ENCODE measurements around the gene ASS1. TPM values are rescaled to one million over a fixed set of nuclear protein-coding genes. Genes with fewer than 3 reads are reported as not detected.

ASS1 gene
- total RNA-seq, 1 experiment from 2014 or later = 26.2 TPM

- Histone ChIP-seq H3K27me3 (ENCODE audit: control insufficient read depth, insufficient read depth, low read length) (no peaks in the 10 kb centered on the region), H3K4me3 (ENCODE audit: low read depth in 2 of 2, low read length in 2 of 2) (no peak overlapping the region), H3K27ac (ENCODE audit: low read length) (no peak overlapping the region), H3K4me1 (ENCODE audit: control insufficient read depth, insufficient read depth, low read length) (no peaks in the 10 kb centered on the region), H3K36me3 (ENCODE audit: control insufficient read depth, insufficient read depth, low read length) (no peaks in the 10 kb centered on the region), H3K9me3 (ENCODE audit: control insufficient read depth, insufficient read depth, low read depth, low read length) (no peaks in the 10 kb centered on the region)
- intact Hi-C loops (cut with micrococcal nuclease; ENCODE audit: unreplicated experiment) (no loop called here), in situ Hi-C loops (cut with HindIII; ENCODE audit: low pct_unique_long_range_greater_than_20kb, low sequenced_read_pairs) (no loop called here)
- BruUV-seq (replicated peaks) = no TSS peak
- no peak for ATAC-seq
- CTCF ChIA-PET = no interaction called here
- POLR2A ChIA-PET = no interaction called here
- TF ChIP-seq SIN3A (IDR thresholded peaks at IDR 0.05; ENCODE audit: borderline replicate concordance, insufficient read depth, low read depth, low read length) (no peak), REST (IDR thresholded peaks at IDR 0.05; ENCODE audit: insufficient read depth in 1 of 2, low read depth in 2 of 2, low read length in 1 of 2) (no peak), POLR2AphosphoS5 (IDR thresholded peaks at IDR 0.05; ENCODE audit: low read depth, low read length) (no peak), TCF7L2 (IDR thresholded peaks at IDR 0.05; ENCODE audit: low read depth, low read length) (no peak)
- TF ChIP-seq, protein P1, sequence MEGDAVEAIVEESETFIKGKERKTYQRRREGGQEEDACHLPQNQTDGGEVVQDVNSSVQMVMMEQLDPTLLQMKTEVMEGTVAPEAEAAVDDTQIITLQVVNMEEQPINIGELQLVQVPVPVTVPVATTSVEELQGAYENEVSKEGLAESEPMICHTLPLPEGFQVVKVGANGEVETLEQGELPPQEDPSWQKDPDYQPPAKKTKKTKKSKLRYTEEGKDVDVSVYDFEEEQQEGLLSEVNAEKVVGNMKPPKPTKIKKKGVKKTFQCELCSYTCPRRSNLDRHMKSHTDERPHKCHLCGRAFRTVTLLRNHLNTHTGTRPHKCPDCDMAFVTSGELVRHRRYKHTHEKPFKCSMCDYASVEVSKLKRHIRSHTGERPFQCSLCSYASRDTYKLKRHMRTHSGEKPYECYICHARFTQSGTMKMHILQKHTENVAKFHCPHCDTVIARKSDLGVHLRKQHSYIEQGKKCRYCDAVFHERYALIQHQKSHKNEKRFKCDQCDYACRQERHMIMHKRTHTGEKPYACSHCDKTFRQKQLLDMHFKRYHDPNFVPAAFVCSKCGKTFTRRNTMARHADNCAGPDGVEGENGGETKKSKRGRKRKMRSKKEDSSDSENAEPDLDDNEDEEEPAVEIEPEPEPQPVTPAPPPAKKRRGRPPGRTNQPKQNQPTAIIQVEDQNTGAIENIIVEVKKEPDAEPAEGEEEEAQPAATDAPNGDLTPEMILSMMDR (IDR thresholded peaks at IDR 0.05) = no peak
- no peak for DNase-seq (ENCODE audit: low read depth, low spot score)
Measured at GRCh38 chr9:130428086-130428665, 16.6 kb upstream of the ASS1 start.

GRCh38 chr9:130429381-130429780, 15.4 kb upstream of the ASS1 start:
- Histone ChIP-seq H3K27me3 (ENCODE audit: control insufficient read depth, insufficient read depth, low read length) (no peaks in the 10 kb centered on the region), H3K4me1 (ENCODE audit: control insufficient read depth, insufficient read depth, low read length) (no peaks in the 10 kb centered on the region), H3K36me3 (ENCODE audit: control insufficient read depth, insufficient read depth, low read length) (no peaks in the 10 kb centered on the region), H3K9me3 (ENCODE audit: control insufficient read depth, insufficient read depth, low read depth, low read length) (no peaks in the 10 kb centered on the region), H3K27ac (ENCODE audit: low read length) (no peak overlapping the region), H3K4me3 (ENCODE audit: low read depth in 2 of 2, low read length in 2 of 2) (no peak overlapping the region)
- no peak for DNase-seq (ENCODE audit: low read depth, low spot score)
- TF ChIP-seq REST (IDR thresholded peaks at IDR 0.05; ENCODE audit: insufficient read depth in 1 of 2, low read depth in 2 of 2, low read length in 1 of 2) = no peak
- TF ChIP-seq, protein P1 (IDR thresholded peaks at IDR 0.05) = no peak
- no peak for TF ChIP-seq POLR2AphosphoS5 (IDR thresholded peaks at IDR 0.05; ENCODE audit: low read depth, low read length)
- TF ChIP-seq SIN3A (IDR thresholded peaks at IDR 0.05; ENCODE audit: borderline replicate concordance, insufficient read depth, low read depth, low read length) = no peak
- no peak for TF ChIP-seq TCF7L2 (IDR thresholded peaks at IDR 0.05; ENCODE audit: low read depth, low read length)
- ATAC-seq = no peak
- intact Hi-C loops (cut with micrococcal nuclease; ENCODE audit: unreplicated experiment) (no loop called here), in situ Hi-C loops (cut with HindIII; ENCODE audit: low pct_unique_long_range_greater_than_20kb, low sequenced_read_pairs) (no loop called here)
- CTCF ChIA-PET = no interaction called here
- POLR2A ChIA-PET = interaction anchor here (0.6 kb wide), 1 partner anchor 92 kb away, joined by 4 read pairs; no protein-coding TSS in a partner anchor
- BruUV-seq (replicated peaks) = no TSS peak
